Liver (tissue), 9 donors: ENCODE results near the gene SMYD1. TPM values are rescaled to one million over a fixed set of nuclear protein-coding genes. Genes with fewer than 3 reads are reported as not detected.

Source experiments
- DNase-seq: peaks from one replicate; pipeline ENCODE4 v3.0.0-alpha.2; 2017; ENCODE audit warnings: low spot score
- H3K27ac ChIP-seq, 2 donors: one replicate each; pipeline ENCODE4 v1.7.0; 2013; ENCODE audit warnings: inconsistent platforms in 2 of 2, low read length in 2 of 2, control low read depth in 1 of 2, low read depth in 1 of 2, mild to moderate bottlenecking in 1 of 2
- H3K27me3 ChIP-seq, 4 donors: one replicate each; pipeline versions ENCODE4 v1.6.1 to v1.7.0; 2013; ENCODE audit warnings: low read length in 3 of 4, inconsistent platforms in 1 of 4, mild to moderate bottlenecking in 1 of 4, moderate library complexity in 1 of 4; ENCODE audit not compliant: control insufficient read depth in 4 of 4, insufficient read depth in 4 of 4
- H3K36me3 ChIP-seq, 4 donors: one replicate each; pipeline versions ENCODE4 v1.6.1 to v1.7.0; 2013; ENCODE audit warnings: low read length in 3 of 4, mild to moderate bottlenecking in 3 of 4, low read depth in 1 of 4, moderate library complexity in 1 of 4; ENCODE audit not compliant: control insufficient read depth in 4 of 4, insufficient read depth in 3 of 4
- H3K4me1 ChIP-seq, 4 donors: one replicate each; pipeline versions ENCODE4 v1.6.1 to v1.7.0; 2013; ENCODE audit warnings: low read length in 3 of 4, mild to moderate bottlenecking in 3 of 4, moderate library complexity in 1 of 4; ENCODE audit not compliant: control insufficient read depth in 4 of 4, insufficient read depth in 4 of 4
- H3K4me3 ChIP-seq, 3 donors: one replicate each; pipeline versions ENCODE4 v1.6.1 to v1.7.0; 2013; ENCODE audit warnings: low read length in 3 of 3, control low read depth in 1 of 3, low read depth in 1 of 3, mild to moderate bottlenecking in 1 of 3
- H3K9ac ChIP-seq, 2 donors: one replicate each; pipeline ENCODE4 v1.7.0; 2013; ENCODE audit warnings: low read length in 2 of 2, mild to moderate bottlenecking in 2 of 2, moderate library complexity in 2 of 2, control low read depth in 1 of 2, low read depth in 1 of 2
- H3K9me3 ChIP-seq, 4 donors: one replicate each; pipeline versions ENCODE4 v1.6.1 to v1.7.0; 2013; ENCODE audit warnings: low read length in 3 of 4; ENCODE audit not compliant: control insufficient read depth in 4 of 4
- CTCF ChIP-seq: fragments of 150-350 bp; IDR thresholded peaks from 2 replicates; pipeline ENCODE4 v1.5.1; 2017; ENCODE audit warnings: improper control_type of control experiment, low read depth, low read length; ENCODE audit not compliant: missing input control
- EGR1 ChIP-seq, 2 donors: IDR thresholded peaks; 2 replicates each; pipeline ENCODE4 v1.6.1; 2016 to 2018; ENCODE audit warnings: antibody characterized with exemption in 2 of 2, low read depth in 2 of 2
- FOXA2 ChIP-seq: IDR thresholded peaks from 2 replicates; pipeline ENCODE4 v1.6.1; 2016; ENCODE audit warnings: antibody characterized with exemption
- GABPA ChIP-seq, 2 donors: IDR thresholded peaks in 1 of 2; conservative IDR thresholded peaks in 1 of 2; 2 replicates each; pipeline ENCODE4 v1.6.1; 2016; ENCODE audit warnings: antibody characterized with exemption in 2 of 2, mild to moderate bottlenecking in 1 of 2, moderate library complexity in 1 of 2
- HNF4A ChIP-seq, 2 donors: conservative IDR thresholded peaks; 2 replicates each; pipeline ENCODE4 v1.6.1; 2016; ENCODE audit warnings: antibody characterized with exemption in 2 of 2, mild to moderate bottlenecking in 2 of 2
- HNF4G ChIP-seq: IDR thresholded peaks from 2 replicates; pipeline ENCODE4 v1.6.1; 2016; ENCODE audit warnings: antibody characterized with exemption
- REST ChIP-seq: IDR thresholded peaks from 2 replicates; pipeline ENCODE4 v1.6.1; 2016; ENCODE audit warnings: antibody characterized with exemption, mild to moderate bottlenecking
- RXRA ChIP-seq, 2 donors: IDR thresholded peaks; 2 replicates each; pipeline ENCODE4 v1.6.1; 2017 to 2018; ENCODE audit warnings: antibody characterized with exemption in 2 of 2, mild to moderate bottlenecking in 1 of 2
- TAF1 ChIP-seq: conservative IDR thresholded peaks from 2 replicates; pipeline ENCODE4 v1.6.1; 2016; ENCODE audit warnings: antibody characterized with exemption, mild to moderate bottlenecking
- ZBTB33 ChIP-seq: IDR thresholded peaks from 2 replicates; pipeline ENCODE4 v1.6.1; 2016; ENCODE audit warnings: antibody characterized with exemption
- WGBS: extraction: QIAGEN DNeasy Blood & Tissue Kit; methylation state at CpG from one replicate; pipeline ENCODE4 v1.1.7; 2013; 5-methylcytosine and 5-hydroxymethylcytosine counted together
- polyA plus RNA-seq, 2 donors: library from polyadenylated mRNA; stranded (reverse) in 1 of 2; unstranded in 1 of 2; fragments of 200-250 nt in 1 of 2; fragments of >200 nt in 1 of 2; fragmentation: Nextera tagmentation in 1 of 2; extraction: Ambion mirVana in 1 of 2; gene quantifications; one replicate each; pipeline versions ENCODE4 v1.2.1 to v1.2.3, GENCODE V29; 2013 to 2015
- total RNA-seq, 2 donors: library from RNA; depleted of rRNA; stranded (reverse); fragments of >200 nt; gene quantifications; one replicate each; pipeline ENCODE4 v1.2.3, GENCODE V29; 2014
- donor health status: healthy.
- donor health status: healthy.
- donor health status: healthy.
- donor health status: healthy.
- donor health status: healthy.

Gene SMYD1
- total and polyA plus RNA-seq, 4 donors: not detected

- TF ChIP-seq EGR1 (IDR thresholded peaks at IDR 0.05; ENCODE audit: low read depth in 2 of 2) (no peak), FOXA2 (no peak)
Measured at GRCh38 chr2:88082781-88083180, 15.2 kb downstream of the SMYD1 start (continued).

GRCh38 chr2:88085099-88085498 lies 17.5 kb downstream of the SMYD1 start:
- Histone ChIP-seq H3K36me3 (no peaks in the 10 kb centered on the region), H3K4me1 (no peaks in the 10 kb centered on the region), H3K9me3 (no peaks in the 10 kb centered on the region), H3K27ac (no peak overlapping the region), H3K4me3 (no peak overlapping the region), H3K27me3 (no peaks in the 10 kb centered on the region), H3K9ac (no peak overlapping the region)
- TF ChIP-seq HNF4A (conservative IDR thresholded peaks at IDR 0.05): no peak
- no peak for TF ChIP-seq EGR1 (IDR thresholded peaks at IDR 0.05; ENCODE audit: low read depth in 2 of 2)
- no peak for TF ChIP-seq REST
- WGBS: 96% methylated on average over 2 of the region's 2 CpGs
- no peak for DNase-seq

GRCh38 chr2:88085602-88086001 lies 18.0 kb downstream of the SMYD1 start:
- 92% methylated on average over 5 of the region's 5 CpGs for WGBS
- Histone ChIP-seq H3K4me1 (no peaks in the 10 kb centered on the region), H3K36me3 (no peaks in the 10 kb centered on the region), H3K4me3 (no peak overlapping the region), H3K9ac (no peak overlapping the region), H3K27ac (no peak overlapping the region), H3K27me3 (no peaks in the 10 kb centered on the region), H3K9me3 (no peaks in the 10 kb centered on the region)
- DNase-seq: no peak
- TF ChIP-seq GABPA (IDR thresholded peaks at IDR 0.05 in 1 of 2, conservative IDR thresholded peaks at IDR 0.05 in 1 of 2) (no peak), TAF1 (no peak), CTCF (no peak), FOXA2 (no peak), REST (no peak), RXRA (IDR thresholded peaks at IDR 0.05) (no peak), EGR1 (IDR thresholded peaks at IDR 0.05; ENCODE audit: low read depth in 2 of 2) (no peak), HNF4G (no peak), ZBTB33 (no peak)
